LHCN-M2 (cell line): Measurements from ENCODE around the gene RHOG. TPM values are rescaled to one million over a fixed set of nuclear protein-coding genes. Genes with fewer than 3 reads are reported as not detected.

Experiments used
- DNase-seq: peaks from one replicate; pipeline ENCODE4 v3.0.0-alpha.2; 2012; ENCODE audit warnings: low read depth
- total RNA-seq: library from RNA; depleted of rRNA; stranded (reverse); fragments of >200 nt; gene quantifications from 2 replicates; pipeline ENCODE4 v1.2.3, GENCODE V29; 2014

The RHOG gene
- total RNA-seq, 1 experiment from 2014 or later = 38.3 TPM

GRCh38 chr11:3859373-3859881, 18.7 kb upstream of the RHOG start:
- no peak for DNase-seq

DNA sequence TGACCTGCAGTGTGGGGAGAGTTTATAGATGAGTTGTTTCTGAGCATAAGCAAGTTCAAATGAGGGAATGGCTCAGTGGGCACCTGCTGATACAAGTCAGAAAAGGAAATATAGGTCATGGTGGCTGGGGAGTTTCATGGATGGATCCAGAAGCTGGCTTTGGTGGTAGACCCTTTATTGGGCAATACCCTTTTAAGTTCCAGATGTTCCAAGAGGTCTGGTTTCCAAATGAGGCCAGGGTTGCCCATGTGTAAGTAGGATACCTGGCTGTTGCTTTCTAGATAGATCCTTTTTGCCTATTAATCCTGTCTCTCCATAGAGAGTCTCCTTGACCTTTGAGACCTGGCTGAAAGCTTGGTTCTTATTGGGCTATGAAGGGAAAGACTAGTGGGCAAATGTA, 16.9 kb upstream of the RHOG start:
- DNase-seq = no peak

GRCh38 chr11:3856856-3857553, 16.2 kb upstream of the RHOG start:
- no peak for DNase-seq

DNA sequence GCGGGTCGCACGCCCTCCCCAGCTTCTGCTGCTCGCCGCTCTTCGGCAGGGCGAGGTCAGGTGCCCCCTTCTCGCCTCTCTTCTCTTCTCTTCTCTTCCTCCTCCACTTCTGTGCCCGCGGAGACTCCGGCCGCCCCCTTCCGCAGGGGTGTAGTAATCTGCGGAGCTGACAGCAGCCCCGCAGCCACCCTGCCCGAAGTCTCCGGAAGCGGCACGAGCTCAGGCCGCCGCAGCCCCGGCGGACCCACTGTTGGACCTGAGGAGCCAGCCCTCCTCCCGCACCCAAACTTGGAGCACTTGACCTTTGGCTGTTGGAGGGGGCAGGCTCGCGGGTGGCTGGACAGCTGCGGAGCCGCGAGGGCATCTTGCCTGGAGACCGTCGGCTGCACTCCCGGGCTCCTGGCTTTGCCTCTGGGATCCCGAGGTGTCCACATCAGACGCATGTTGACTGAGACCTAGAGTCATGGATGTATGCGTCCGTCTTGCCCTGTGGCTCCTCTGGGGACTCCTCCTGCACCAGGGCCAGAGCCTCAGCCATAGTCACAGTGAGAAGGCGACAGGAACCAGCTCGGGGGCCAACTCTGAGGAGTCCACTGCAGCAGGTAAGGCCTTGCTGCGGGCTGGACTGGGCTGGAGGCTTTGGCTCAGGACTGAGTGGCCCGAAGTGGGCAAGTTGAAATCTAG, 15.2 kb upstream of the RHOG start:
- peak; percentile 44 for DNase-seq

GRCh38 chr11:3854977-3855807, 14.4 kb upstream of the RHOG start, which contains the start of gene STIM1:
TSS of gene STIM1 (plus strand) at chr11:3855664. CDS start at chr11:3856271, 607 bp downstream.
- DNase-seq = peak; percentile 88

GRCh38 chr11:3854660-3854976, 13.9 kb upstream of the RHOG start:
- DNase-seq = no peak

DNA sequence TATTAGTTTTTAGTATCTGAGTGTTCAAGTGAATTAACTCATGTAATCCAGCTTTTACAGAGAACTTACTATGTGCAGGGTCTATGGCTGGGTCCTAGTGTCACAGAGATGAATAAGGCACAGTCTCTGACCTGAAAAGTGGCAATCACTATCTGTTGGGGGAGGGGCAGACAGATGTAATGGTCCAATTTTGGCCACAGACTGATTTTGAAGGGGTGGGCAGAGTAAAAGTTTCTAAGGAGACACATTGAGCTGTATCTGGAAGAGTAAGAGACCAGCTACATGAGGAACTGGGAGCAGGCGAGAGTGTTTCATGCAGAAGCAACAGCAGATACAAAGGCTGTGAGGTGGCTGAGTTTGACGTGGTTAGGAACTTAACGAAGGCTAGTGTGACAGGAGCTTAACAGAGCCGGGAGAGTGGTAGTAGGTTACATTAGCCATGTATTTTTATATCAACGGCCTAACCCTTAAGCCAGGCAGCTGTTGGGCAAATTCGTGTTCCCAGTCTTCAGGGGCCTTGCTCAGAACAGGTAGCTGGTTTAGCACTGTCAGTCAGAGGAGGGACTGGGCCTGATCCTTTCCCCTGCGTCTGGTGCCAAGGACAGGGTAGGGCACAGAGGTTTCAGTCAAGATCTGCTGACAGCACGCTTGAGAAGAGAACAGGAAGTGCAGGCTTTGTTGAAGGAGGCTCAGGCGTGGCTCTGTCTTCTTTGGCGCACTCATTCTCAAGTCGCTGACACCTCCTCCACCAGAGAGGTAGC, 13.3 kb upstream of the RHOG start:
- DNase-seq = no peak

DNA sequence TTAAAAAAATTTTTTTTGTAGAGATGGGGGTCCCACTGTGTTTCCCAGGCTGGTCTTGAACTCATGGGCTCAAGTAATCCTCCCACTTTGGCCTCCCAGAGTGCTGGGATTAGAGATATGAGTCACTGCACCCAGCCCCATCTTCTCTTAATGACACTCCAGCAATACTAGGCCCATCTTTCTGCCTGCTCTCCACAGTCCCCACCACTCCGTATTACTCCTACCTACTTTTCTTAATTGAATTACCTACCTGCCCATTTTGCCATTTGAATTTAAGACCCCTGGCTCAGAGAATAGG, 12.7 kb upstream of the RHOG start:
- no peak for DNase-seq

DNA sequence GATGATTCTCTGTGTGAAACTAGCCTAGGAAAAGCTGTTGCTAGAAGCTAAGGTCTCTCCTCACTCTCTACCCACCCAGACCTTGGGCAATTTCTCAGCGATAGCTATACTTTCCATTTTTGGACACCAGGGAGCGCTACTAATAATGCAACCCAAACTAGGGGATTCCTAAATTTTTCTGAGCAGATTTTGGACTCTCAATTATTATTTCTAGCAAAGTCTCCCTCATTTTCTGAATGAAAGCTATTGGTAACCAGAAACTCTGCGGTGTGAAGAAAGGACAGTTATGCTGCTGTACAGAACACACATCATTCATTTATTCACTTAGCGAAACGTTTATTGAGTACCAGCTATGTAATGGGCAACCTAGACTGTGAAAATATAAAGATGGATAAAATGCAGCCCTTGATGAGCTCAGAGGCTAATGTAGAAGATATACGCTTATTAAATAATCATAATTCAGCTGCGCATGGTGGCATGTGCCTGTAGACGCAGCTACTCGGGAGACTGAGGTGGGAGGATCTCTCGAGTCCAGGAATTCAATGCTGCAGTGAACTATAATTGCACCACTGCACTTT, 8.6 kb upstream of the RHOG start:
- DNase-seq = peak; percentile 55

DNA sequence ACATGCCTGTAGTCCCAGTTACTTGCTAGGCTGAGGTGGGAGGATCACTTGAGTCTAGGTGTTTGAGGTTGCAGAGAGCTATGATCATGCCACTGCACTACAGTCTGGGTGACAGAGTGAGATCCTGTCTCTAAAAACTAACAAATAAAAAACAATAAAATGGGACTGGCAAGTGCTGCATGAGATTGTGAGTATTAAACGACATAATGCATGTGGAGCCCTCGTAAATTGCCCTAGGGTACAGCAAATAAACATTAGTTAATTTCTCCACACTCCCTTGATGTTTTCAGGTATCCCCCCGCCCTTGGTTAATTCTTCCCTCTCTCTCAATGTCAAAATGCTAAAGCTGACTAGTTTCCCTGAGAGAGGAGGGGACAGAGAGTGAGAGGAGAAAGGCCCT, 4.9 kb upstream of the RHOG start:
- no peak for DNase-seq

DNA sequence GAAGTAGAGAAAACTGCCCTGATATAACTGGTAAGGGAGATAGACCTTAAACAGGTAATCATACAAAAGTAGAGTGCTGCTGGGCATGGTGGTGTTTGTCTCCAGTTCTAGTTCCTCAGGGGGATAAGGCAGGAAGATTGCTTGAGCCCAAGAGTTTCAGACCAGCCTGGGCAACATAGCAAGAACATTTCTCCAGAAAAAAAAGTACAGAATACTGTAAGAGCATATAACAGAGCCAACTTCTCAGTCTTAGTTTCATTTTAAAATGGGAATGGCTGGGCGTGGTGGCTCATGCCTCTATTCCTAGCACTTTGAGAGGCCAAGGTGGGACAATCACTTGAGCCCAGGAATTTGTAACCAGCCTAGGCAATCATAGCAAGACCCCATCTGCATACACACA, 4.5 kb upstream of the RHOG start:
- DNase-seq = no peak

GRCh38 chr11:3843326-3843725, 2.6 kb upstream of the RHOG start:
- DNase-seq = no peak

DNA sequence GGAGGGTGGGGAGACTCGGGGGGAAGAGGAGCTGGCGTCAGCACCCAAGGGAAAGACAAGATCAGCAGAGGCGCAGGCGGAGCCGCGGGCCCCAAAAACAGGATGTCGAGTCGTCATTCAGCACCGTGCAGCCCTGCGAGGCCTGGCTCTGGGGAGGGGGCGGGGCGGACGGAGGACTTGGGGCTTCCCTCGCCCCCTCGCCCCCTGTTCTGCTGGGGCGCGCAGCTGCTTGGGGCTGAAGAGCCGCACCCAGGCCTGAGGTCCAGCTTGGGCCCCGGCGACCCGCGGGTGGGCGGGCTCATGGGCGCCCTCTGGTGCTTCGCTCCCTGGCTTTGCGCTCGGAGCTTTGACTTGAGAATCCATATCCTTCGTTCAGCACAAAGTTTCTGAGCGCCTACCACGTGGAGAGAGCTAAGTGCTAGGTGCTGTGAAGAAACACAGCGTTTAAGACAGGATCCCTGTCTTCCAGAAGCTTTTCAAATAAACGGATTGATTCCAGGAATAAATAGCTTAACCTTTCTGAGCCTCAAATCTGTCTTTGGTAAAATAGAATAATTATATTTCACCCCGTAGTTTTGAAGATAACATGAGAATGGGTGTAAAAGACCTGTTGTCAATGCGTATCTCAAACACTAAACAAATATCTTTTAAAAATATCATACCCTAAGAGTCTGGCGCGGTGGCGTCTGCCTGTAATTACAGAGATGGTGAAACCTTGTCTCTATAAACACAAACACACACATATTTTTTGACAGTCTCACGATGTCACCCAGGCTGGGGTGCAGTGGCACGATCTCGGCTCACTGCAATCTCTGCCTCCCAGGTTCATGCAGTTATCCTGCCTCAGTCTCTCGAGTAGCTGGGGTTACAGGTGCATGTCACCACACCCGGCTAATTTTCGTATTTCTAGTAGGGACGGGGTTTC, 929 bp upstream of the RHOG start:
- peak; percentile 83 for DNase-seq

- DNase-seq = no peak
Observed at GRCh38 chr11:3840004-3840869, 522 bp downstream of the RHOG start.

GRCh38 chr11:3838504-3838903, 2.3 kb downstream of the RHOG start:
- DNase-seq = no peak

- DNase-seq = no peak
Observed at GRCh38 chr11:3837793-3838192, 3.0 kb downstream of the RHOG start.

GRCh38 chr11:3836903-3837302, 3.9 kb downstream of the RHOG start:
- DNase-seq = no peak

DNA sequence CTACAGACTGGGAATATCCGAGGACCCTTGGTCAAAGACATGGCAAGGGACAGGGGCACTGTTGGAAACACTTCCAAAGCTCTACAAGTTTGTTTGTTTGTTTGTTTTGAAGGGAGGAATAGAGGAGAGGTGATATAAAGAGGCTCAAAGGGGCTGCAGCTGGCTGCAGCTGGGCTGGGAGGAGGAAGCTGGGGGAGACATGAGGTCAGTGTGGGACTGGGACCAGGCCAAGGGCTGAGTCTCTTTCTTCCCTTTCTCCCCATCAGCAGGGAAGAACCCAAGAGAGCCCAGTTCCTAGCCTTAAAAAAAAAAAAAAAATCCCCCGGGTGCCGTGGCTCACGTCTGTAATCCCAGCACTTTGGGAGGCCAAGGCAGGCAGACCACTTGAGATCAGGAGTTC, 5.0 kb downstream of the RHOG start:
- DNase-seq = no peak
